OCI-LY7 (cell line): Measurements from ENCODE around the gene SLC4A1. TPM values are rescaled to one million over a fixed set of nuclear protein-coding genes. Genes with fewer than 3 reads are reported as not detected.

ENCODE experiments used
- BruUV-seq: library from RNA; stranded (reverse); fragments of 400-500 nt; replicated peaks from 2 replicates; lab custom pipeline; 2021; lab: Mats Ljungman, UMichigan
- CTCF ChIA-PET: fragments of 300-600 bp; sonication (Branson Sonifier 250); formaldehyde crosslinking; loops from one replicate; lab custom pipeline; 2022; ENCODE audit warnings: antibody characterized with exemption; ENCODE audit not compliant: unreplicated experiment; lab: Charles Lee
- POLR2A ChIA-PET: fragments of 300-600 bp; sonication (Branson Sonifier 250); formaldehyde crosslinking; loops from one replicate; lab custom pipeline; 2022; ENCODE audit warnings: antibody characterized with exemption; lab: Charles Lee
- DNase-seq: peaks from one replicate; pipeline ENCODE4 v3.0.0-alpha.2; 2015; ENCODE audit warnings: low spot score
- H2AFZ ChIP-seq: fragments of 200-600 bp; sonication (generic), shearing (Covaris generic); 2 replicates; pipeline ENCODE4 v1.6.1; 2014; ENCODE audit warnings: mild to moderate bottlenecking, antibody characterized with exemption, low read length, moderate library complexity
- H3K27ac ChIP-seq: fragments of 200-600 bp; sonication (generic); 2 replicates; pipeline ENCODE4 v1.5.1; 2014; ENCODE audit warnings: mixed run types, low read depth, mild to moderate bottlenecking, moderate library complexity, low read length, inconsistent platforms; ENCODE audit not compliant: poor library complexity, severe bottlenecking
- H3K36me3 ChIP-seq: fragments of 200-600 bp; sonication (generic); 2 replicates; pipeline ENCODE4 v1.6.1; 2014; ENCODE audit warnings: mild to moderate bottlenecking, antibody characterized with exemption, low read length, moderate library complexity, mixed read lengths; ENCODE audit not compliant: insufficient read depth
- H3K4me1 ChIP-seq: fragments of 200-600 bp; sonication (generic); 2 replicates; pipeline ENCODE4 v1.5.1; 2014; ENCODE audit warnings: mild to moderate bottlenecking, low read length; ENCODE audit not compliant: insufficient read depth, poor library complexity, severe bottlenecking
- H3K4me2 ChIP-seq: fragments of 200-600 bp; sonication (generic); 2 replicates; pipeline ENCODE4 v1.6.1; 2014; ENCODE audit warnings: mild to moderate bottlenecking, low read length
- H3K4me3 ChIP-seq: fragments of 200-600 bp; sonication (generic); 2 replicates; pipeline ENCODE4 v1.5.1; 2014; ENCODE audit warnings: mild to moderate bottlenecking, low read depth, low read length; ENCODE audit not compliant: poor library complexity, severe bottlenecking
- H3K79me2 ChIP-seq: fragments of 200-600 bp; sonication (generic); 2 replicates; pipeline ENCODE4 v1.6.1; 2016; ENCODE audit warnings: low read depth, mild to moderate bottlenecking, low read length, moderate library complexity, mixed read lengths; ENCODE audit not compliant: insufficient read depth
- H3K9me2 ChIP-seq: fragments of 200-600 bp; sonication (generic); 2 replicates; pipeline ENCODE4 v1.6.1; 2016; ENCODE audit warnings: mild to moderate bottlenecking, low read length, mixed read lengths; ENCODE audit not compliant: insufficient read depth
- H3K9me3 ChIP-seq: fragments of 200-600 bp; sonication (generic); 2 replicates; pipeline ENCODE4 v1.6.1; 2014; ENCODE audit warnings: mild to moderate bottlenecking, mixed run types, low read length, mixed read lengths
- H4K20me1 ChIP-seq: fragments of 200-600 bp; sonication (generic); 2 replicates; pipeline ENCODE4 v1.6.1; 2014; ENCODE audit warnings: mild to moderate bottlenecking, antibody characterized with exemption, low read length, moderate library complexity, mixed read lengths; ENCODE audit not compliant: insufficient read depth
- CTCF ChIP-seq: fragments of 200-600 bp; sonication (generic); conservative IDR thresholded peaks from 2 replicates; pipeline ENCODE4 v1.5.1; 2014; ENCODE audit warnings: mild to moderate bottlenecking, antibody characterized with exemption, low read length, moderate library complexity, mixed read lengths
- EZH2phosphoT487 ChIP-seq: fragments of 200-600 bp; sonication (generic); IDR thresholded peaks from 2 replicates; pipeline ENCODE4 v1.6.1; 2018; ENCODE audit warnings: low read depth, borderline replicate concordance, mild to moderate bottlenecking, mixed run types, antibody characterized with exemption, low read length, moderate library complexity, mixed read lengths
- intact Hi-C: fragments of 100-400 bp; cut with micrococcal nuclease; formaldehyde crosslinking; loops from one replicate; pipeline ENCODE4 v1.10.0; 2022; ENCODE audit not compliant: unreplicated experiment
- total RNA-seq, 2 experiments: library from RNA; depleted of rRNA in 1 of 2; stranded (reverse); fragments of >200 nt in 1 of 2; shearing (Covaris generic) in 1 of 2; gene quantifications; 2 replicates each; pipeline ENCODE4 v1.2.3, GENCODE V29; 2014 to 2022

SLC4A1 gene
- total RNA-seq, 2 experiments from 2014 or later = not detected

- ChIA-PET POLR2A (interaction anchor here (0.6 kb wide), 1 partner anchor 57 kb away, joined by 10 read pairs; no protein-coding TSS in a partner anchor), CTCF (no interaction called here)
- Histone ChIP-seq H3K4me1 (peaks cover 6% of the 10 kb centered on the region), H4K20me1 (peaks cover 3% of the 10 kb centered on the region; the same call in 1 of the 2 replicates), H3K36me3 (no peaks in the 10 kb centered on the region), H3K9me2 (no peaks in the 10 kb centered on the region), H3K79me2 (no peaks in the 10 kb centered on the region), H3K4me2 (no peak overlapping the region), H3K4me3 (no peak overlapping the region), H2AFZ (no peak overlapping the region), H3K9me3 (no peaks in the 10 kb centered on the region), H3K27ac (no peak overlapping the region)
- intact Hi-C loops = no loop called here
- no peak for DNase-seq
- no peak for TF ChIP-seq CTCF
- no peak for TF ChIP-seq EZH2phosphoT487
- no TSS peak for BruUV-seq
Observed at GRCh38 chr17:44279346-44279665, 11.4 kb upstream of the SLC4A1 start.

- Histone ChIP-seq H3K4me3 (no peak overlapping the region), H3K36me3 (no peaks in the 10 kb centered on the region), H3K4me1 (peaks cover 6% of the 10 kb centered on the region), H3K9me3 (no peaks in the 10 kb centered on the region), H3K27ac (no peak overlapping the region), H3K4me2 (no peak overlapping the region), H3K79me2 (no peaks in the 10 kb centered on the region), H2AFZ (no peak overlapping the region), H3K9me2 (no peaks in the 10 kb centered on the region), H4K20me1 (peaks cover 3% of the 10 kb centered on the region; the same call in 1 of the 2 replicates)
- ChIA-PET POLR2A (no interaction called here), CTCF (no interaction called here)
- TF ChIP-seq EZH2phosphoT487 = no peak
- no peak for TF ChIP-seq CTCF
- BruUV-seq = no TSS peak
- DNase-seq = no peak
- intact Hi-C loops = no loop called here
Observed at GRCh38 chr17:44277976-44278375, 10.0 kb upstream of the SLC4A1 start.

GRCh38 chr17:44273607-44274006 lies 5.7 kb upstream of the SLC4A1 start:
- H3K4me1 ChIP-seq = no peaks in the 10 kb centered on the region
- BruUV-seq = no TSS peak
- H3K9me2 ChIP-seq = no peaks in the 10 kb centered on the region
- H4K20me1 ChIP-seq = peaks cover 3% of the 10 kb centered on the region; the same call in 1 of the 2 replicates
- ChIA-PET CTCF (no interaction called here), POLR2A (interaction anchor here (0.8 kb wide), 1 partner anchor 95 kb away, joined by 3 read pairs; no protein-coding TSS in a partner anchor)
- H3K4me3 ChIP-seq = no peak overlapping the region
- H3K9me3 ChIP-seq = no peaks in the 10 kb centered on the region
- H3K79me2 ChIP-seq = no peaks in the 10 kb centered on the region
- no peaks in the 10 kb centered on the region for H3K36me3 ChIP-seq
- TF ChIP-seq EZH2phosphoT487 = no peak
- no peak for TF ChIP-seq CTCF
- no peak for DNase-seq
- no peak overlapping the region for H3K4me2 ChIP-seq
- no peak overlapping the region for H2AFZ ChIP-seq
- H3K27ac ChIP-seq = no peak overlapping the region
- intact Hi-C loops = no loop called here
